HG02588 (cell line): ENCODE data around the gene NPTX1.

Experiments
- ATAC-seq: cut with Tn5 transposase; IDR thresholded peaks from one replicate; pipeline ENCODE4 v1.9.1; 2021; ENCODE audit warnings: mild to moderate bottlenecking, moderate library complexity; ENCODE audit not compliant: unreplicated experiment

NPTX1 gene

GRCh38 chr17:80503921-80504320, 27.5 kb upstream of the NPTX1 start:
- no peak for ATAC-seq

GRCh38 chr17:80503031-80503430, 26.6 kb upstream of the NPTX1 start:
- ATAC-seq, result no peak

GRCh38 chr17:80502578-80502877, 26.1 kb upstream of the NPTX1 start:
- ATAC-seq, result no peak

- no peak for ATAC-seq
These were observed 25.6 kb upstream of the NPTX1 start for GRCh38 chr17:80501741-80502577.

GRCh38 chr17:80499961-80500665, 23.7 kb upstream of the NPTX1 start:
- ATAC-seq, result no peak

- ATAC-seq, result no peak
These were observed 23.2 kb upstream of the NPTX1 start for GRCh38 chr17:80499560-80499959.

GRCh38 chr17:80498920-80499410, 22.6 kb upstream of the NPTX1 start:
- ATAC-seq, result no peak

- ATAC-seq, result no peak
These were observed 22.0 kb upstream of the NPTX1 start for GRCh38 chr17:80498242-80498919.

- no peak for ATAC-seq
These were observed 21.4 kb upstream of the NPTX1 start for GRCh38 chr17:80497726-80498241.

- ATAC-seq, result no peak
These were observed 18.1 kb upstream of the NPTX1 start for GRCh38 chr17:80494547-80494946.

- ATAC-seq, result no peak
These were observed 16.1 kb upstream of the NPTX1 start for GRCh38 chr17:80492343-80493136.

GRCh38 chr17:80491478-80492342, 15.3 kb upstream of the NPTX1 start:
- no peak for ATAC-seq

GRCh38 chr17:80487511-80487910, 11.1 kb upstream of the NPTX1 start:
- ATAC-seq, result no peak

GRCh38 chr17:80486692-80487091, 10.3 kb upstream of the NPTX1 start:
- ATAC-seq, result no peak

- ATAC-seq, result no peak
These were observed 9.4 kb upstream of the NPTX1 start for GRCh38 chr17:80485846-80486245.

GRCh38 chr17:80482555-80483308, 6.3 kb upstream of the NPTX1 start:
- no peak for ATAC-seq

- ATAC-seq, result no peak
These were observed 5.6 kb upstream of the NPTX1 start for GRCh38 chr17:80482058-80482318.

GRCh38 chr17:80481284-80482057, 5.1 kb upstream of the NPTX1 start:
- no peak for ATAC-seq

GRCh38 chr17:80480248-80480647, 3.8 kb upstream of the NPTX1 start:
- no peak for ATAC-seq
